Measurements from ENCODE around the gene WIPI1. TPM values are rescaled to one million over a fixed set of nuclear protein-coding genes. Genes with fewer than 3 reads are reported as not detected.

WIPI1 gene
- total RNA-seq, 1 experiment from 2014 or later: 21.8 TPM

GRCh38 chr17:68435361-68435760 is 21.9 kb downstream of the WIPI1 start:
- H3K36me3 Mint-ChIP-seq (ENCODE audit: insufficient read depth, unreplicated experiment): peaks cover 9% of the 10 kb centered on the region
- H3K27me3 Mint-ChIP-seq (ENCODE audit: insufficient read depth, unreplicated experiment): no peaks in the 10 kb centered on the region
- no peak overlapping the region for H3K4me3 ChIP-seq (ENCODE audit: low read depth, low read length)
- POLR2A ChIA-PET: no interaction called here
- TF ChIP-seq CTCF (IDR thresholded peaks at IDR 0.05; ENCODE audit: insufficient read depth in 1 of 2, low read depth in 1 of 2, low read length in 1 of 2, severe bottlenecking in 1 of 2, unreplicated experiment in 1 of 2): no peak
- intact Hi-C loops (cut with micrococcal nuclease; ENCODE audit: unreplicated experiment): loop anchor here (5.0 kb wide), 1 partner anchor 188 kb away; the partner anchor contains the start of gene AMZ2
- no peaks in the 10 kb centered on the region for H3K27me3 ChIP-seq (replicated peaks; ENCODE audit: control insufficient read depth, insufficient read depth, low read length)
- no peak overlapping the region for H3K27ac Mint-ChIP-seq (ENCODE audit: unreplicated experiment)
- H3K9me3 ChIP-seq: no peaks in the 10 kb centered on the region
- CTCF ChIA-PET: interaction anchor here (0.6 to 2.1 kb wide), 5 partner anchors 11 to 144 kb away, joined by 3 to 12 read pairs (median 6); partner anchors contain the start of genes SLC16A6 and WIPI1
- H3K4me3 Mint-ChIP-seq (ENCODE audit: unreplicated experiment): no peak overlapping the region
- H3K36me3 ChIP-seq (ENCODE audit: control insufficient read depth, insufficient read depth, low read length): no peaks in the 10 kb centered on the region
- no peaks in the 10 kb centered on the region for H3K9me3 Mint-ChIP-seq (ENCODE audit: unreplicated experiment)
- BruUV-seq (replicated peaks): no TSS peak
- peaks cover 8% of the 10 kb centered on the region for H3K4me1 ChIP-seq
- DNase-seq: no peak
- peaks cover 6% of the 10 kb centered on the region for H3K4me1 Mint-ChIP-seq (ENCODE audit: low read depth, unreplicated experiment)

GRCh38 chr17:68433911-68434508 is 23.3 kb downstream of the WIPI1 start:
- Mint-ChIP-seq H3K27me3 (ENCODE audit: insufficient read depth, unreplicated experiment) (no peaks in the 10 kb centered on the region), H3K36me3 (ENCODE audit: insufficient read depth, unreplicated experiment) (peaks cover 9% of the 10 kb centered on the region), H3K27ac (ENCODE audit: unreplicated experiment) (no peak overlapping the region), H3K4me3 (ENCODE audit: unreplicated experiment) (no peak overlapping the region), H3K9me3 (ENCODE audit: unreplicated experiment) (no peaks in the 10 kb centered on the region), H3K4me1 (ENCODE audit: low read depth, unreplicated experiment) (peaks cover 6% of the 10 kb centered on the region)
- CTCF ChIA-PET: interaction anchor here (0.7 kb wide), 1 partner anchor 187 kb away, joined by 7 read pairs; no protein-coding TSS in a partner anchor
- DNase-seq: no peak
- BruUV-seq (replicated peaks): no TSS peak
- POLR2A ChIA-PET: no interaction called here
- no peaks in the 10 kb centered on the region for H3K36me3 ChIP-seq (ENCODE audit: control insufficient read depth, insufficient read depth, low read length)
- H3K4me1 ChIP-seq: peaks cover 8% of the 10 kb centered on the region
- no peaks in the 10 kb centered on the region for H3K27me3 ChIP-seq (replicated peaks; ENCODE audit: control insufficient read depth, insufficient read depth, low read length)
- no peak overlapping the region for H3K4me3 ChIP-seq (ENCODE audit: low read depth, low read length)
- no peak for TF ChIP-seq CTCF (IDR thresholded peaks at IDR 0.05; ENCODE audit: insufficient read depth in 1 of 2, low read depth in 1 of 2, low read length in 1 of 2, severe bottlenecking in 1 of 2, unreplicated experiment in 1 of 2)
- H3K9me3 ChIP-seq: no peaks in the 10 kb centered on the region
- intact Hi-C loops (cut with micrococcal nuclease; ENCODE audit: unreplicated experiment): no loop called here

GRCh38 chr17:68433211-68433610 is 24.1 kb downstream of the WIPI1 start:
- intact Hi-C loops (cut with micrococcal nuclease; ENCODE audit: unreplicated experiment): no loop called here
- no peak for DNase-seq
- BruUV-seq (replicated peaks): no TSS peak
- H3K9me3 ChIP-seq: no peaks in the 10 kb centered on the region
- H3K27me3 Mint-ChIP-seq (ENCODE audit: insufficient read depth, unreplicated experiment): no peaks in the 10 kb centered on the region
- peaks cover 9% of the 10 kb centered on the region for H3K36me3 Mint-ChIP-seq (ENCODE audit: insufficient read depth, unreplicated experiment)
- no peak overlapping the region for H3K4me3 ChIP-seq (ENCODE audit: low read depth, low read length)
- no peak overlapping the region for H3K27ac Mint-ChIP-seq (ENCODE audit: unreplicated experiment)
- no peak overlapping the region for H3K4me3 Mint-ChIP-seq (ENCODE audit: unreplicated experiment)
- CTCF ChIA-PET: interaction anchor here (0.7 kb wide), 1 partner anchor 79 kb away, joined by 3 read pairs; no protein-coding TSS in a partner anchor
- no peaks in the 10 kb centered on the region for H3K36me3 ChIP-seq (ENCODE audit: control insufficient read depth, insufficient read depth, low read length)
- no peaks in the 10 kb centered on the region for H3K9me3 Mint-ChIP-seq (ENCODE audit: unreplicated experiment)
- no peak for TF ChIP-seq CTCF (IDR thresholded peaks at IDR 0.05; ENCODE audit: insufficient read depth in 1 of 2, low read depth in 1 of 2, low read length in 1 of 2, severe bottlenecking in 1 of 2, unreplicated experiment in 1 of 2)
- peaks cover 6% of the 10 kb centered on the region for H3K4me1 Mint-ChIP-seq (ENCODE audit: low read depth, unreplicated experiment)
- peaks cover 4% of the 10 kb centered on the region for H3K4me1 ChIP-seq
- no peaks in the 10 kb centered on the region for H3K27me3 ChIP-seq (replicated peaks; ENCODE audit: control insufficient read depth, insufficient read depth, low read length)
- POLR2A ChIA-PET: no interaction called here
